HG03575 (cell line): Measurements from ENCODE around the gene SHISAL2A.

ENCODE experiments used
- ATAC-seq: cut with Tn5 transposase; IDR thresholded peaks from one replicate; pipeline ENCODE4 v1.9.1; 2021; ENCODE audit not compliant: unreplicated experiment, insufficient number of reproducible peaks, low FRiP score; ENCODE audit errors: extremely low read depth

Gene SHISAL2A

DNA sequence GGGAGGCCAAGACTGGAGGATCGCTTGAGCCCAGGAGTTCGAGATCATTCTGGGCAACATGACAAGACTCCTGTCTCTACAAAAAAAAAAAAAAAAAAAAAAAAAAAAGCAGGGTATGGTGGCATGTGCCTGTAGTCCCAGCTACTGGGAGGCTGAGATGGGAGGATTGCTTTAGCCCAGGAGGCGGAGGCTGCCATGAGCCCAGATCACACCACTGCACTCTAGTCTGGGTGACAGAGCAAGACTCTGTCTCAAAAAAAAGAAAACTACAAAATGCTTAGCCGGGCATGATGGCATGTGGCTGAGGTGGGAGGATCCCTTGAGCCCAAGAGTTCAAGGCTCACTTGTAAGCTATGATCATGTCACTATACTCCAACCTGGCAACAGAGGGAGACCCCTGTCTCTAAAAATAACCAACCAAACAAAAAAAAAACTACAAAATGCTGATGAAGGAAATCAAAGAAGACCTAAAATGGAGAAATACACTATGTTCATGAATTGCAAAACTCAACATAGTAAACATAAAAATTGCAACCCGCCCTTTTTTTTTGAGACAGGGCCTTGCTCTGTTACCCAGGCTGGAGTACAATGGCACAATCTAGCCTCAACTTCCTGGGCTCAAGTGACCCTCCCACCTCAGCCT is 20.4 kb downstream of the SHISAL2A start:
- no peak for ATAC-seq

DNA sequence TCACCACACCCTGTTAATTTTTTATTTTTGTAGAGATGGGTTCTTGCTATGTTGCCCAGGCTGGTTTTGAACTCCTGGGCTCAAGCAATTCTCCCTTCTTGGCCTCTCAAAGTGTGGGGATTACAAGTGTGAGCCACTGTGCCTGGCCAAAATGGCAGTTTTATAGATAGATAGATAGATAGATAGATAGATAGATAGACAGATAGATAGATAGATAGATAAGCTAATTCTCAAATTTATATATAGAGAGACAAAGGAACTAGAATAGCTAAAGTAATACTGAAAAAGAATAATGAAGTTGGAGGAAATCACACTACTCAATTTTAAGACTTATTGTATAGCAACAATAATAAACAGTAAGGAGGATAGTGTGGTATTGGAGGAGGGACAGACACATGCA is 21.1 kb downstream of the SHISAL2A start:
- ATAC-seq: no peak

DNA sequence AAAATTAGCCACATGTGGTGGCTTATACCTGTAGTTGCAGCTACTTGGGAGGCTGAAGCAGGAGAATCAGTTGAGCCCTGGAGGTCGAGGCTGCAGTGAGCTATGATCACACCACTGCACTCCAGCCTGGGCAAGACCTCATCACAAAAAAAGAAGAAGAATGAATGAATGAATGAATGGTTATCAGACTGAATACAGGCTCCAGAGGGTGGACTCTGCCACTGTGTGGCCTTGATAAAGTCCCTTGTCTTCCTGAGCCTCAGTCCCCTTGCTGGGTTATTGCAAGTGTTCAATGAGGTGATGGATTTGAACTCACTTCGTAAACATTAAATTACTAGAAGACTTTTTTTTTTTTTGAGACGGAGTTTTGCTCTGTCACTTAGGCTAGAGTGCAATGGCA is 24.7 kb downstream of the SHISAL2A start:
- no peak for ATAC-seq

DNA sequence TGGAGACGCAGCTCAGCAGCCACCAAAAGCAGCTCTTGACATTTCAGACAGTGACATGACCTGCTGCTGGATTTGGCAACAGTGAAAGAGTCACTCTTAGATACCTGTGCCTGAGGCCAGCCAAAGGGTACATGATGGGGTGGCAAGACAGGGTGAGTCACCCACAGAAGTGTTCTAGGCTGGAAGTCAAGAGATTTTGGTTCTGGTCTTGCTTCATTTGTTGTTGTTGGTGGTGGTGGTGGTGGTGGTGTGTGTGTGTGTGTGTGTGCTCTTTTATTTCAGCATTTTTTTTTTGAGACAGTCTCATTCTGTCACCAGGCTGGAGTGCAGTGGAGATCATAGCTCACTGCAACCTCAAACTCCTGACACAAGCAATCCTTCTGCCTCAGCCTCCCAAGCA is 25.8 kb downstream of the SHISAL2A start:
- no peak for ATAC-seq

DNA sequence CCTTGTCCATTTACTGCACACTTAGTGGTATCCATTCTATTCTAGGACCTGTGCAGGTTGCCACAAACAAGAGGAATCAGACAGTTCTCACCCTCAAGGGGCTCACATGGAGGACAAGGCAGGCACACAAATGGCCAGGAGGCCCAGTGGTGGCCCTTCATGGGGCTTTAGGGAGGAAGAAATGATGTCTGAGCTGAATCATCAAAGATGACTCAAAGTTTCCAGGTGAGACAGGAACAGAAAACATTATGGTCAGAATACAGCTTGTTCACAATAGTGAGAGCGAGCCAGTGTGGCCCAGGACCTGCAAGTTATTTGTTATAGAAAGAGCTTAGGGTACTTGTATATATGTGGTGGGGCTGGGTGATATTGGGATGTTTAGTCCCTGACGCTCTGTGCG is 26.4 kb downstream of the SHISAL2A start:
- no peak for ATAC-seq

DNA sequence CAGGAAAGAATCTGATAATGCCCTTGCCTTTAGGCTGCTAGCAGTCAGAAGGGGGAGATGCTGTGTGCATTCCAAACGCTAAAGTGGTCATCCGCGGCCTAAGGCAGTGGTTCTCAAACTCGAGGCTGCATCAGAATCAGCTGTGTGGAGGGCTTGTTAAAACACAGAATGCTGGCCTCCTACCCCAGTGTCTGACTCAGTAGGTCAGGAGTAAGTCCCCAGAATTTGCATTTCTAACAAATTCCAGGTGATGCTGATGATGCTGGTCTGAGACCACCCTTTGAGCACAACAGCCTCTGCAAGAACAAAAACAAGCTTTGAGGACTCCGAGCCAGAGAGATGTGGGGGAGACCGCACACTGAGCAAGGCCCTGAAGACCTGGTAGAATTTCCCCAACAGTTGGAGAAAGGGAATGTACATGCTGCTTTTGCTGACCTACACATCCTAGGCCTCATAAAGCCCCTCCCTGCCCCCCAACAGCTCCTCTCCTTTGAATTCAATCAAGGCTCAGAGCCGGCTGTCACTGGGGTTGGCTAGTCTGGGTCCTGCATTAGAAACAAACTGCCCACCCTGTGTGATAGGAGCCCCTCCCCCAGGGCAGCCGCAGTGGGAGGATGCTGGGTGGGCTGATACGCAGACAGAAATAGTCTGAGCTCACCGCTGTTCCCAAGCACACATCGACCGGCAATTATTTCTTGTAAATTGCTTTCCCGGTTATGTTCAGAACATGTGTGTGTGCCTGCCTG is 27.1 kb downstream of the SHISAL2A start:
- ATAC-seq: no peak

DNA sequence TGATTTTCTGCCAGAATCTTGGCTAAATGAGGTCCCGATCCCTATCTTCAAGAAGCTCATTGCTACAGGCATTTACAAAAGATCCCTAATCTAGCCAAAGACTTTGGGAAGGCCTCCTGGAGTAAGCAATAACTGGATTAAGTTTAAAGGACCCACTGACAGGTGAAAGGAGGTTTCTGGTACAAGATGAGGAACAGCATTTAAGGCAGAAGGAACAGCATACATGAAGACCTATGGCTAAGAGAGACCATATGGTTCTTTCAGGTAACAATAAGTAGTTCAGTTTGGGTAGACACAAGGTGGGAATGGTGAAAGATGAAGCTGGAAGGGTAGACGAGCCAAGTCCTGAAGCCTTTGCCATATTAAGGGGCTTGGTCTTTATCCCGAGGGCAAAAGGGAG is 27.8 kb downstream of the SHISAL2A start:
- ATAC-seq: no peak

DNA sequence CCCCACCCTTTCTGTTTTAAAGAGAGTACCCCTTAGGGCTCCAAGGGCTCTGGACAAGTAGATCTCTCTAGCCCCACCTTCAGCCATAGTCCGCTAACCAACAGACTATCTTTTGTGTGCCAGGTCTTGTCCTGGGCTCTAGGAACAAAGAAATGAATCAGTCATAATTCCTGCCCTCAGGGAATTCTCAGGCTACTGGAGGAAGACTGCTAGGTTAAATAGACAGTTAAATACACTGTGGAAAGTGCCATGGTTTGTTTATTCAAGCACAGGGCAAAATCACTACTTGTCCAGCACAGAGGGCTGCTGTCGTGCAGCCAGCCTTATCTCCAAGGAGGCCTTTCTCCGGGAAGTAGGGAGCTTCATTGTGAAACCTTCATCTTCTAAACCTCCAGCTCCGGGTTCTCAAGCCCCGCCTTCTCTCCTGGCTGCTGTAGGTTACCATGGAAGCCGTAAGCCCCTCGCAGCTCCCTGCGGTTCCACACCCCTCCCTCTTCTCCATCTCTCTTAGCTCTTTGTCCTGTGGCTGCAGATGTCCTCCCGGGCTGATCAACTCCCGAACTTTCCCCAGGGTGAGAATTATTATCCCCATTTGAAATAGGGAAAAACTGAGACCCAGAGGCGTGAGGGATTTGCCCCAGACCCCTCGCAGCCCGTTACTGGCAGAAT is 29.8 kb downstream of the SHISAL2A start:
- no peak for ATAC-seq

DNA sequence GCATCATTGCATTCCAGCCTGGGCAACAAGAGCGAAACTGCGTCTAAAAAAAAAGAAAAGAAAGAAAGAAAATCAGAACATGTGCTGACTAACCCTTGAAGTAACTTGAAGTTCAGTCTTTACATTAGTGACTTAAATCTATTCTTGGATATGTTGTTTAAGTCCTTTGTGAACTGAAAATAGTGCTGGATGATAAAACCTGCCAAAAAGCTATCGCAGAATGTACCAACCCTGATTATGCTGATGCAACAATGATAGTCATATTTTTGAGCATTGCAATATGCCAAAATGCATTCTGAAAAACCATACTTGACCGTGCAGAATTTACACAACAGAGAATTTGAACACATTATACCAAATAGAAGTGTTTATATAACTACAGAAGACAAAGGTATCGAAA is 30.7 kb downstream of the SHISAL2A start:
- ATAC-seq: no peak

DNA sequence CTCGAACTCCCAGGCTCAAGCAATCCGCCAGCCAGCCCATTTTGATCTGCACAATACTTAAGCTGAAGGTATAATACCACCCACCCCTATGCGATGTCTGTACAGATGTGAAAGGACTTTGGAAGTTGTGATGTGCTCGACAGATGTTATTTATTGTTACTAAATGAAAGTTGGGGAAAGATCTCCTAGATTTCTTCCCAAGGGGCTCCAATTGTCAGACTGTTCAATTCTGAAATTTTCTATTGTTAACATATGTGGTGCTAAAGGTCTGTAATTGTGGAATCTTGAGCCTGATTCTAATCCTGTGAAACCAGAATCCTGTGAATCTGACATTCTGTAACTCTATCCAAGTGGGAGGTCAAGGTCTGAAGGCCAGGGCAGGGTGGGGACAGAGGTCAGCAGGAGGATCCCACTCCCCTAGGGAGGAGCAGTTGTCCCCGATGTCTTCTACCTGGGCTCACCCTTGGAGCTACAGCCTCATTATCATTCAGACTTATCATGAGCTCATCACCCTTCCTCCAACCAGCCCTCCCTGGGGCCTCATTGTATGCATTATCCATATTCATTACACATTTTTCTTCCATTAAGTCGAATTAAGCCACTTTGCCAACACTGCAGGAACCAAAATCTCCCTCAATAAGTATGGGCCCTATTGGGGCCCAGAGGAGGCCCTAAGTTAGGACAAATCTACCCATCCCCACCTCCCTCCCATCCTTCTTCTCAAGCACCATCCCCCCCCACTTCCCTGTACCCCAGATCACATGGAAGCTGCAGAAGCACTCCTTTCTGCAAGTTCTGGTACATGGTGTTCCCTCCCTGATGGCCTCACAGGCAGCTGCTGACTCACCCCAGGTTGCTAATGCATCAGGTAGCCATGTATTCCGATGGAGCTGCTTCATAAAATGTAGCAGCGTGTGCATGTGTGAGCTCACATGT is 32.3 kb downstream of the SHISAL2A start:
- no peak for ATAC-seq

DNA sequence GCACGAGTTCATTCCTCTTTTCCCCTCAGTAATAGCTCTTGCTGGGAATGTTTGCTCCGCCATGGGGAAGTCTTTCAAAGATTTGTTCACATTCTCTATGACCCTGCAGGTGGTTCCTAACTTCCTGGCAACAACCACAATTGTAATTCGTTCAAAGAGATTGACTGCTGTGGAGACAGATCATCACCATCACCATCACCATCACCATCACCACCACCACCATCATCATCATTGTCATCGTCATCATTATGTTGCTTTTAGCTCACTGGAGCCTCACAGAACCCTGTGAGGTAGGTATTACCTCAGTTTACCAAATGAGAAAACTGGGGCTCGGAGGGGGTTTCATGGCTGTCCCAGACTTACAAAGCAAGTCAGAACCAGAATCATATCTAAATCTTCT is 34.3 kb downstream of the SHISAL2A start:
- no peak for ATAC-seq

DNA sequence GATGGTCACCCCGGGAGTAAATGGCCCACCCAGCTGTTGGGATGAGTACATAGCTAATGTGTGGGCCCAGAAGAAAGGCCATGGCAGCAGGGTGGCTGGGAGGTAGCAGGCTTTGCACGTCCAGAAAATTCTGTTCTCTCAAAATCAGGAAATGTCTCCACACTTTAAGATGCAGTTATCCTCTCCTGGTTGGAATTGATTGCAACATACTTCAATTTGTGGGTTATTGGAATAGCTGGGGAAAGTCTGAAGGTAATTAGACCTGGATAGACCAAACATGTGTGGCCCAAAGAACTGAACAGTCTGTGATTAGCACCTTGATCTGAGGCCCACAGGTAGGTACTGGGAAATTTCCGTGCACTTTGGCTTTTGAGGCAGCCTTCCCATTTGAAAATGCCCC is 35.0 kb downstream of the SHISAL2A start:
- ATAC-seq: no peak

DNA sequence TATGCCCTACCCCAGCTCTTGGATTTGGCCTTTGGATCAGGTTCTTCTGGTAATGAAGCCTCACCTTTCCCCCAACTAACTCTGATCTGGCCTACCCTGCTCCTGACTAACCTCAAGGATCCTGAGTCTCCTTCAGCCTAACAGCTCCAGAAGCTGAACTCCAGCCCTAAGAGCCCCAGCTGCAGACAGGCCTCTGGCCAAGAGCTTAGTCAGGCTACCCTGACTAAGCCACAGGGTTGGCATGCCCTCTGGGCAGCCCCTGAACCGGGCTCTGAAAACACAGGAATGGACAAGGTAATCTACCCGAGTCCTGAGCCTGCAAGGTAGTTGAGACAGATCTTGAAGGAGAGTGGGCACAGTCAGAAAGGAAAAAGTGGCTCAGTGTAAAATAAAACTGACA is 35.7 kb downstream of the SHISAL2A start:
- ATAC-seq: no peak

DNA sequence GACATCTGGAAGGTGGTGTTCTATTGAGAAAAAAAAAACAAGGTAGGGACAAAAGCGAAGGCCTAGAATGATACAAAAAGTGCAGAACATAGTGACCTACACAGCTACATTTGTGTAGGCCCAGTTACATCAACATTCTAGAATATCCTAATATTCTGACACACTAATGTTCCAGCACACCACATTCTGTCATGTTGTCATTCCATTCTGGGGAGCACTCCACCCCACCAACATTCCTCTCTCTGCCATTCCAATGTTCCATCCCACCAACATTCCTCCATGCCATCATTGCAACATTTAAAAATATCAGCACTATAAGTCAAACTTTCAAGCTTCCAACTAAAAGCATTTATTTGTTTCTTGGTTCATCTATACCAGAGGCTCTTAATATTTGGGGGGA is 36.7 kb downstream of the SHISAL2A start:
- no peak for ATAC-seq

DNA sequence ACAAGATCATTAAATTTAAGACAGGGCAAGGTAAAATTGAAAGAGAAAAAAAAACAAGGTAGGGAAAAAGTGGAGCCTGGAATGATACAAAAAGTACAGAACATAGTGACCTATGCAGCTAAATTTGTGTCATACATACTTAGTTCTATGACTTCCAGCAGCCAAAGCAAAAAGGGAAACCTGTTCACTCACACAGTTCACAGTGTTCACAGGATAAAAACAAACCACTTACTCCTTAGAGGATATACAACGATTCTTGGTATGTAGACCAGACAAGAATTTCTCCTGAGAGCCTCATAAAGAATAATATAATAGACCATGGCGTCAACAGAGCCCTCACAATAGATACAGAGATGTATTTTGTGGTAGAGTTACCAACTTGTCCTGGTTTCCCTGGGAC is 37.6 kb downstream of the SHISAL2A start:
- ATAC-seq: no peak

DNA sequence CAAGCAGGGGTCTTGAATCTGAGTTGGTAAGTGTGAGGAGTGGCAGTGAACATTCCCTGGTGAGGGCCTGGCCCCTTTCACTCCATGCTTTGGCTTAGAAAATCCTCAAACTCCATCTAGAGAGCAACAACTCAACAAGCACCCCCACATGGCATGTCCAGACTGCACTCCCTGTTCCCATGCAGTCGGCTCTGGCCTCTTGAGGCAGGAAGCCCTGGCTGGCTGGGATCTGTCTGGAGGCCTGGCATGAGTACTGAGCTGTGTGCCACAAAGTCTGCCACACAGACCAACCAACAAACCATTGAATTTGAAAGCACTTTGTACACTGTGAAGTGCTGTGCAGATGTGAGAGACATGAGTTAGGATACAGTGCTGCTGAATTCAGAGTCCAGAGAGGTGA is 40.0 kb downstream of the SHISAL2A start:
- ATAC-seq: no peak

DNA sequence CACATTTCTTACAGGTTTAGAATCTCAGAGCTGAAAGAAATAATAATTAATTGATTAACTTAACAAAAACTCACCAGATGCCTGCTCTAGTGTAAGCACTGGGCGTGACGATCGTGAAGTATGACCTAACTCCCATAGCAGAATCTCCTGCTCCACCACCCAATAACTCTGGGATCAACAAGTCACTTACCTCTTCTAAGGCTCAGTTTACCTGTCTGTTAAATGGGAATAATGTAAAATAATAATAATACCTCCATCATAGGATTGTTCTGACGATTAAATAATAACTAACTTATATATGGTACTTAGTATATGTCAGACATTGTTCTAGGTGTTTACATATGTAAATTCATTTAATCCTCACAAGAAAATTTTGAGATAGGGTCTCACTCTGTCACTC is 40.5 kb downstream of the SHISAL2A start:
- no peak for ATAC-seq

DNA sequence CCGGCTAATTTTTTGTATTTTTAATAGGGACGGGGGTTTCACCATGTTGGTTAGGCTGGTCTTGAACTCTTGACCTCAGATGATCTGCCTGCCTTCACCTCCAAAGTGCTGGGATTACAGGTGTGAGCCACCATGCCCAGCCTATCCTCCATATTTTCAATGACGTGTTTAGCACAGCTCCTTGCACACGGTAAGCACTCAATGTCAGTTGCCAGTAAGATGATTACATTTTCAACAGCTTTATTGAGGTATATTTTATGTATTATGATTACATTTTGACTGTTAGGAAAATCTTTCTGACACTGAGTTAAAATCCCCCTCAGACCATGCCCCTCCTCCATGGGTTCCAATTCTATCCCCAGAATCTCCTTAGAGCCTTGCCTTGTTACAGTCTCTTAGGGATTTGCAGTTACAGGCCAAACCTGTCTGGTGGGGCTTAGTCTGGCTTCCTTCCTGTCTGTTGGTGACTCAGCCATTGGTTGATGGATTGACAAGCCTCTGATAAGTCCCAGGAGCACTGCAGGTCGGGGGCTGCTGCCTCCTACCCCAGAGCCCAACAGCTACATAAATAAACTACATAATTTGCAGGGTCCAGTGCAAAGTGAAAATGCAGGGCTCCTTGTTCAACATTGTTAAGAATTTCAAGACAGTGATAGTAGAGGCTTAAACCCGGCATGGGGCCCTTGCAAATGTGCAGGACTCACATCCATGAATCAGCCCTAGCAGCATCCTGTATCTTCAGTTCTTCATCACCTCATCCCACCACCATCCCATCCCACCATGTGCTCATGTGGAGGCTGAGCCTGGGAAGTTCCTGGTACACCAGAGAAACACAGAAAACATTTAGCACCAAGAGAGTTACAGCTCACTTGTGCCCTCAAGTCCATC is 41.8 kb downstream of the SHISAL2A start:
- ATAC-seq: no peak
